ENCODE results near the gene KCNMB4. TPM values are rescaled to one million over a fixed set of nuclear protein-coding genes. Genes with fewer than 3 reads are reported as not detected.

KCNMB4 gene
- total and polyA plus RNA-seq, 2 of the 4 experiments (the other 2 are of a cell fraction), result 0.90 to 1.1 TPM

- no peak overlapping the region for H3K4me3 ChIP-seq (ENCODE audit: insufficient read depth, low read depth, low read length)
- dilution Hi-C loops (cut with HindIII; ENCODE audit: low sequenced_read_pairs, unreplicated experiment) (no loop called here), intact Hi-C loops (cut with micrococcal nuclease) (no loop called here), in situ Hi-C loops (cut with MboI; ENCODE audit: low sequenced_read_pairs) (no loop called here)
- no peak overlapping the region for H4K5ac ChIP-seq (ENCODE audit: low read depth, low read length)
- POLR2A ChIA-PET (ENCODE audit: unreplicated experiment), result no interaction called here
- H4K91ac ChIP-seq (ENCODE audit: insufficient read depth, low read depth, low read length), result no peak overlapping the region
- H4K8ac ChIP-seq (ENCODE audit: low read depth in 2 of 2, low read length in 2 of 2), result no peak overlapping the region
- no peaks in the 10 kb centered on the region for H3K79me1 ChIP-seq (ENCODE audit: low read depth in 1 of 2, low read length in 2 of 2)
- no peak overlapping the region for H3K56ac ChIP-seq (ENCODE audit: extremely low read depth, insufficient read depth, low read length)
- no peak overlapping the region for H2BK15ac ChIP-seq (ENCODE audit: low read depth, low read length)
- H2BK120ac ChIP-seq (ENCODE audit: low read depth, low read length), result no peak overlapping the region
- no peak overlapping the region for H3K23ac ChIP-seq (ENCODE audit: low read depth, low read length)
- no peaks in the 10 kb centered on the region for H3K9me3 ChIP-seq (ENCODE audit: control insufficient read depth, insufficient read depth, low read length)
- H2AK9ac ChIP-seq (replicated peaks; ENCODE audit: low read depth, low read length, poor library complexity), result no peak overlapping the region
- no peak overlapping the region for H3K9ac ChIP-seq (ENCODE audit: low read depth, low read length)
- no peaks in the 10 kb centered on the region for H3K27me3 ChIP-seq (ENCODE audit: control insufficient read depth, insufficient read depth, low read length)
- no TSS peak for BruUV-seq (replicated peaks)
- no peak overlapping the region for H2AFZ ChIP-seq (replicated peaks; ENCODE audit: low read length, poor library complexity)
- H3K27ac ChIP-seq (ENCODE audit: insufficient read depth, low read length), result no peak overlapping the region
- no peak overlapping the region for H3K4ac ChIP-seq (ENCODE audit: low read depth, low read length)
- H3K36me3 ChIP-seq (ENCODE audit: control insufficient read depth, insufficient read depth, low read length), result no peaks in the 10 kb centered on the region
- no peak overlapping the region for H2BK5ac ChIP-seq (ENCODE audit: low read depth, low read length, poor library complexity, severe bottlenecking)
- H3K4me1 ChIP-seq (ENCODE audit: control insufficient read depth, insufficient read depth, low read length), result no peaks in the 10 kb centered on the region
- CTCF ChIA-PET, result no interaction called here
- H3K18ac ChIP-seq (ENCODE audit: low read depth, low read length), result no peak overlapping the region
- no peak overlapping the region for H2BK20ac ChIP-seq (ENCODE audit: low read depth, low read length)
- no peak overlapping the region for H3K4me2 ChIP-seq (ENCODE audit: low read depth, low read length)
- H3K9me1 ChIP-seq (ENCODE audit: insufficient read depth, low read length), result no peaks in the 10 kb centered on the region
- H3K14ac ChIP-seq (replicated peaks; ENCODE audit: low read depth, low read length), result no peak overlapping the region
- no CpG with 5 or more reads among the region's 4 CpGs for WGBS, 2 experiments (ENCODE audit: extremely low coverage in 2 of 2, insufficient read length in 1 of 2)
- DNase-seq (peak; percentile 2), ATAC-seq (ENCODE audit: low read depth) (no peak)
- TF ChIP-seq SMC3 (IDR thresholded peaks at IDR 0.05; ENCODE audit: low read depth, low read length) (no peak), CEBPB (IDR thresholded peaks at IDR 0.05; ENCODE audit: low read depth, low read length) (peak; percentile 43; the same call in 1 of the 2 replicates)
- no peaks in the 10 kb centered on the region for H4K20me1 ChIP-seq (ENCODE audit: insufficient read depth, low read length)
- H2AK5ac ChIP-seq (ENCODE audit: low read depth, low read length), result no peak overlapping the region
Observed at GRCh38 chr12:70383484-70383883, 17.4 kb downstream of the KCNMB4 start.
